Immature natural killer cell (primary cell): ENCODE measurements around the gene CELSR1. TPM values are rescaled to one million over a fixed set of nuclear protein-coding genes. Genes with fewer than 3 reads are reported as not detected.
A peak's percentile ranks its signal among the peaks of the same experiment; 100 is the strongest.

Source experiments
- DNase-seq, 3 donors: peaks; one replicate each; pipeline ENCODE4 v3.0.0; 2022; ENCODE audit warnings: mixed read lengths in 1 of 3
- H3K27ac Mint-ChIP-seq, 6 donors: one replicate each; pipeline ENCODE4 v1.8.0; 2020; ENCODE audit warnings: mixed read lengths in 6 of 6, mild to moderate bottlenecking in 5 of 6, inconsistent platforms in 4 of 6, moderate library complexity in 3 of 6
- H3K27me3 Mint-ChIP-seq, 3 donors: one replicate each; pipeline ENCODE4 v1.8.0; 2020 to 2021; ENCODE audit warnings: low read depth in 3 of 3, mild to moderate bottlenecking in 3 of 3, mixed read lengths in 3 of 3, moderate library complexity in 3 of 3, inconsistent platforms in 1 of 3
- H3K36me3 Mint-ChIP-seq, 3 donors: one replicate each; pipeline ENCODE4 v1.8.0; 2020; ENCODE audit warnings: mixed read lengths in 3 of 3, inconsistent platforms in 2 of 3, mild to moderate bottlenecking in 2 of 3
- H3K4me1 Mint-ChIP-seq, 2 donors: one replicate each; pipeline ENCODE4 v1.8.0; 2020; ENCODE audit warnings: inconsistent platforms in 2 of 2, mild to moderate bottlenecking in 2 of 2, mixed read lengths in 2 of 2, moderate library complexity in 1 of 2
- H3K4me3 Mint-ChIP-seq, 5 donors: one replicate each; pipeline ENCODE4 v1.8.0; 2020; ENCODE audit warnings: mild to moderate bottlenecking in 5 of 5, mixed read lengths in 5 of 5, inconsistent platforms in 3 of 5, moderate library complexity in 3 of 5
- H3K9me3 Mint-ChIP-seq, 6 donors: one replicate each; pipeline ENCODE4 v1.8.0; 2020; ENCODE audit warnings: mild to moderate bottlenecking in 6 of 6, mixed read lengths in 6 of 6, inconsistent platforms in 4 of 6, moderate library complexity in 3 of 6
- polyA plus RNA-seq, 3 donors: library from polyadenylated mRNA; unstranded; fragments of 300-500 nt; fragmentation: Illumina TruSeq; gene quantifications; one replicate each; pipeline ENCODE4 v1.2.3, GENCODE V29; 2021

Gene CELSR1
- polyA plus RNA-seq, 3 donors from 2014 or later: 0.24 to 1.6 (median 1.2) TPM

DNA sequence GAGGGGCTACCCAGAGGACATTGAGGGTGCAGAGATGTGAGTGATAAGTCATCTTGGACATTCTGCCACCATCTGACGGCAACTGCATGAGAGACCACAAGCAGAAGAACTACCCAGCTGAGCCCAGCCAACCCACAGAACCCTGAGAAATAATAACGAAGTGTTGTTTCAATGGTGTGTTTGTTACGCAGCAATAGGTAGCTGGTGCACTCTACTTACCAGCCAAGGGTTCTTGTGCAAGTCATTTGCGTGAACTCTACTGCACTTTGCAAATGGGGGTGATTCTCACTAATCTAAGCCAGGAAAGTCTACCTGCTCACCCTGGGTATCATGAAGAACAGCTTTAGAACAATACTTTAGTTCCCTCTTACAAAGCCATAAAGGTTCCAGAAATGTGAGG lies 15.8 kb upstream of the CELSR1 start:
- Mint-ChIP-seq H3K4me3 (no peak overlapping the region), H3K27me3 (peaks cover 0 to 8% (median 0%) of the 10 kb centered on the region in 3 donors), H3K27ac (no peak overlapping the region), H3K36me3 (peaks cover 0 to 5% (median 4%) of the 10 kb centered on the region in 3 donors), H3K4me1 (no peaks in the 10 kb centered on the region), H3K9me3 (peaks cover 0 to 10% (median 5%) of the 10 kb centered on the region in 6 donors)
- DNase-seq: no peak

- Mint-ChIP-seq H3K27ac (no peak overlapping the region), H3K4me1 (no peaks in the 10 kb centered on the region), H3K27me3 (peaks cover 0 to 8% (median 0%) of the 10 kb centered on the region in 3 donors), H3K9me3 (peaks cover 0 to 8% (median 4%) of the 10 kb centered on the region in 6 donors), H3K36me3 (peaks cover 0 to 4% (median 4%) of the 10 kb centered on the region in 3 donors), H3K4me3 (no peak overlapping the region)
- no peak for DNase-seq
Observed at GRCh38 chr22:46551996-46552395, 14.6 kb upstream of the CELSR1 start.

GRCh38 chr22:46551321-46551720 lies 13.9 kb upstream of the CELSR1 start:
- H3K27me3 Mint-ChIP-seq: peaks cover 0 to 10% (median 0%) of the 10 kb centered on the region in 3 donors
- H3K9me3 Mint-ChIP-seq: peaks cover 0 to 2% (median 0%) of the 10 kb centered on the region in 6 donors
- no peak overlapping the region for H3K27ac Mint-ChIP-seq
- no peaks in the 10 kb centered on the region for H3K4me1 Mint-ChIP-seq
- H3K4me3 Mint-ChIP-seq: no peak overlapping the region
- no peak for DNase-seq
- H3K36me3 Mint-ChIP-seq: no peaks in the 10 kb centered on the region

GRCh38 chr22:46549971-46550641 lies 12.7 kb upstream of the CELSR1 start:
- no peaks in the 10 kb centered on the region for H3K4me1 Mint-ChIP-seq
- no peak for DNase-seq
- no peak overlapping the region for H3K4me3 Mint-ChIP-seq
- H3K27me3 Mint-ChIP-seq: peaks cover 0 to 11% (median 0%) of the 10 kb centered on the region in 3 donors
- no peaks in the 10 kb centered on the region for H3K9me3 Mint-ChIP-seq
- no peak overlapping the region for H3K27ac Mint-ChIP-seq
- no peaks in the 10 kb centered on the region for H3K36me3 Mint-ChIP-seq

- Mint-ChIP-seq H3K4me3 (no peak overlapping the region), H3K27ac (no peak overlapping the region), H3K4me1 (no peaks in the 10 kb centered on the region), H3K9me3 (no peaks in the 10 kb centered on the region), H3K36me3 (no peaks in the 10 kb centered on the region), H3K27me3 (peaks cover 0 to 8% (median 0%) of the 10 kb centered on the region in 3 donors)
- DNase-seq: no peak
Observed at GRCh38 chr22:46549563-46549840, 12.1 kb upstream of the CELSR1 start.

GRCh38 chr22:46547883-46548244 lies 10.4 kb upstream of the CELSR1 start:
- no peaks in the 10 kb centered on the region for H3K9me3 Mint-ChIP-seq
- H3K4me1 Mint-ChIP-seq: no peaks in the 10 kb centered on the region
- no peak overlapping the region for H3K4me3 Mint-ChIP-seq
- no peaks in the 10 kb centered on the region for H3K36me3 Mint-ChIP-seq
- peak overlapping the region in 1 of 6 donors; percentile 50 for H3K27ac Mint-ChIP-seq
- peaks cover 2 to 5% (median 2%) of the 10 kb centered on the region in 3 donors for H3K27me3 Mint-ChIP-seq
- DNase-seq: no peak

GRCh38 chr22:46547179-46547882 lies 9.9 kb upstream of the CELSR1 start:
- DNase-seq: no peak
- Mint-ChIP-seq H3K36me3 (no peaks in the 10 kb centered on the region), H3K27ac (no peak overlapping the region), H3K9me3 (no peaks in the 10 kb centered on the region), H3K4me1 (no peaks in the 10 kb centered on the region), H3K4me3 (no peak overlapping the region), H3K27me3 (peaks cover 2 to 6% (median 2%) of the 10 kb centered on the region in 3 donors)

- Mint-ChIP-seq H3K9me3 (no peaks in the 10 kb centered on the region), H3K27ac (no peak overlapping the region), H3K27me3 (peaks cover 2 to 8% (median 6%) of the 10 kb centered on the region in 3 donors), H3K36me3 (no peaks in the 10 kb centered on the region), H3K4me3 (no peak overlapping the region), H3K4me1 (no peaks in the 10 kb centered on the region)
- DNase-seq: no peak
Observed at GRCh38 chr22:46546466-46547178, 9.2 kb upstream of the CELSR1 start.

GRCh38 chr22:46545086-46545792 lies 7.8 kb upstream of the CELSR1 start:
- Mint-ChIP-seq H3K27ac (no peak overlapping the region), H3K9me3 (no peaks in the 10 kb centered on the region), H3K27me3 (peaks cover 2 to 8% (median 6%) of the 10 kb centered on the region in 3 donors), H3K36me3 (no peaks in the 10 kb centered on the region), H3K4me3 (no peak overlapping the region), H3K4me1 (no peaks in the 10 kb centered on the region)
- DNase-seq: no peak

GRCh38 chr22:46542011-46542985 lies 4.9 kb upstream of the CELSR1 start:
- Mint-ChIP-seq H3K27ac (no peak overlapping the region), H3K4me3 (no peak overlapping the region), H3K27me3 (peaks cover 8 to 17% (median 8%) of the 10 kb centered on the region in 3 donors), H3K9me3 (no peaks in the 10 kb centered on the region), H3K4me1 (peaks cover 9 to 14% of the 10 kb centered on the region in 2 donors), H3K36me3 (no peaks in the 10 kb centered on the region)
- DNase-seq: peak; percentile 74 to 82 (median 79)

- H3K27ac Mint-ChIP-seq: no peak overlapping the region
- H3K36me3 Mint-ChIP-seq: no peaks in the 10 kb centered on the region
- no peaks in the 10 kb centered on the region for H3K9me3 Mint-ChIP-seq
- H3K27me3 Mint-ChIP-seq: peaks cover 8 to 17% (median 8%) of the 10 kb centered on the region in 3 donors
- no peak overlapping the region for H3K4me3 Mint-ChIP-seq
- peaks cover 9 to 14% of the 10 kb centered on the region in 2 donors for H3K4me1 Mint-ChIP-seq
- DNase-seq: no peak
Observed at GRCh38 chr22:46541536-46541935, 4.1 kb upstream of the CELSR1 start.

GRCh38 chr22:46540874-46541273 lies 3.5 kb upstream of the CELSR1 start:
- peaks cover 8 to 12% (median 9%) of the 10 kb centered on the region in 3 donors for H3K27me3 Mint-ChIP-seq
- no peak overlapping the region for H3K27ac Mint-ChIP-seq
- H3K36me3 Mint-ChIP-seq: no peaks in the 10 kb centered on the region
- H3K4me1 Mint-ChIP-seq: peaks cover 9 to 14% of the 10 kb centered on the region in 2 donors
- no peaks in the 10 kb centered on the region for H3K9me3 Mint-ChIP-seq
- no peak overlapping the region for H3K4me3 Mint-ChIP-seq
- DNase-seq: no peak

- Mint-ChIP-seq H3K4me3 (peak overlapping the region in 3 of 5 donors; percentile 59 to 68 (median 64)), H3K27me3 (peaks cover 8 to 12% (median 11%) of the 10 kb centered on the region in 3 donors), H3K9me3 (no peaks in the 10 kb centered on the region), H3K4me1 (peaks cover 9 to 14% of the 10 kb centered on the region in 2 donors), H3K36me3 (no peaks in the 10 kb centered on the region), H3K27ac (no peak overlapping the region)
- no peak for DNase-seq
Observed at GRCh38 chr22:46539169-46539568, 1.7 kb upstream of the CELSR1 start.
